GM21529 (cell line): ENCODE results near the gene TCERG1L.
"Not testable (repeated sequence)": the region's sequence is repeated elsewhere in the genome, so short reads cannot be mapped to it uniquely, and the experiment has no call there.

Source experiments
- ATAC-seq: cut with Tn5 transposase; IDR thresholded peaks from one replicate; pipeline ENCODE4 v1.9.1; 2021; ENCODE audit not compliant: unreplicated experiment

TCERG1L gene

GRCh38 chr10:131311661-131312477, at the start of gene TCERG1L:
TCERG1L (minus strand) TSS chr10:131311721; CDS start chr10:131311635, 86 bp downstream.
- peak; percentile 53 for ATAC-seq

- no peak for ATAC-seq
Measured at GRCh38 chr10:131358741-131359442, 47.4 kb upstream of the TCERG1L start.

DNA sequence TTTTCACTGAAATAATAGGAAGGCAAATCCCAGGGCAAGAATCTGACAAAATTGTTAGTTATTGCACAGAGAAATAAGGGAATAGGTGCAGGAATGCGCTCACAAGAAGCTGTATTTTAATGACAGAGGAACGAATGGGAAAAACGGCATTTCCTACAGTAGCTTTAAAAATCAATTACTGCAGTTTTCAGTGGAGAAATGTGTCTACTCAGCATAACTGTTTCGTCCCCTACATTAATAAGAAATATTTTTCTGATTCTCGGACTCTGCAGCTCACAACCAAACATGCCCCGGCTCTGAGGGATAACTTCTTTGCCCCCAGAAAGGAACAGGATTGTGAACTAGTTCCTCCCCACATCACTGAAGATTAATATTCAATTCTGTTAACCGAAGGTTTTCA, 44.9 kb upstream of the TCERG1L start:
- no peak for ATAC-seq

GRCh38 chr10:131355881-131356280, 44.4 kb upstream of the TCERG1L start:
- no peak for ATAC-seq

- ATAC-seq: no peak
Measured at GRCh38 chr10:131355056-131355455, 43.5 kb upstream of the TCERG1L start.

- ATAC-seq: no peak
Measured at GRCh38 chr10:131354380-131354779, 42.9 kb upstream of the TCERG1L start.

GRCh38 chr10:131352765-131353290, 41.3 kb upstream of the TCERG1L start:
- ATAC-seq: no peak

GRCh38 chr10:131350660-131351059, 39.1 kb upstream of the TCERG1L start:
- ATAC-seq: no peak

- no peak for ATAC-seq
Measured at GRCh38 chr10:131350245-131350644, 38.7 kb upstream of the TCERG1L start.

- ATAC-seq: no peak
Measured at GRCh38 chr10:131346456-131346855, 34.9 kb upstream of the TCERG1L start.

DNA sequence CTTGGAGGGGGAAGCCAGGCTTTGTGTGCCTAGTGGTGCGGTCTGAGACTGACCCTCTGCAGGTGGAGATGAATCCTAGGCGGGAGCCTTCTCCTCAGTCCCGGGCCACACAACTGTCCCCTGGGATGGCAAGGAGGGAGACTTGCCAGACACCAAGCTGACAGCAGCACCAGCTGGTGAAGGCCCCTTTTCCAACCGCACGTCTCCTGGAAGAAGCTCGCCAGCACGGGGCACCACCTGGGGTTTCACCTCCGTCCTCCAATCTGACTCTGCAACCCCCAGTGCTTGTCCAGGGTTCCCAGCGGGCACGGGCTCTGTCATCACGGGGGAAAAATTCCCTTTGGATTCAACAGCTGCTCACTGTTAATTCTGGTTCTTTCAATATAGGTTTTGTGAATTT, 34.2 kb upstream of the TCERG1L start:
- ATAC-seq: no peak

DNA sequence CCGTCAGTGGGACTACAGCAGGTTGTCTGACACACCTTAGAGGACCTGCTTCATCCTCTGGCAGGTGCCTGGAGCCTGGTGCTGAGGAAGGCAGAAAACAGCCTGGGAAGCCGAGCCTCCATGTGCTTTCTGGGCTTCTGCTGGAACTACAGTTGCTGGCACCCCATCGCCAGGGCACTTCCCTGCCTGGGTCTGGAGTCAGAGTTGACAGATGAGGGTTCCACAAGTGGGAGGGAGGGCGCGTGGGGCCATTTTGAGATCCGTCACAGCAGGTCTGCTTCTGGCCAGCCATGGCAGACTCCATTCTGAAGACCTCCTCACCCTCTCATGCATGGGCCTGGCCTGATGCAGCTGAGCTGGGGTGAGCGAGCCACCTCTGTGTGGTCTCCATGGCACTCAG, 33.2 kb upstream of the TCERG1L start:
- ATAC-seq: no peak

DNA sequence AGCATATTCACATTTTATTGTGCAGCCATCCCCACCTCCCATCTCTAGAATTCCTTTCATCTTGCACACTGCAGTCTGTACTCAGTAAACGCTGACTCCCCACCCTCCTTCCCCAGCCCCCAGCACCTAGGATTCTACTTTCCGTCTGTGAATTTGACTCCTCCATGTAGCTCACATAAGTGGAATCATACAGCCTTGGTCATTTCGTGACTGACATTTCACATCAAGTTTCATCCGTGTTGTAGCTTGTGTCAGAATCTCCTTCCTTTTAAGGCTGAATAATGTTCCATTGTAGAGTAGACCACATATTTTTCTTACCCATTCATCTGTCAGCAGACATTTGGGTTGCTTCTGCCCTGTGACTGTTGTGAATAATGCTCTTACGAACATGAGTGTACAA, 26.2 kb upstream of the TCERG1L start:
- ATAC-seq: no peak

- no peak for ATAC-seq
Measured at GRCh38 chr10:131332821-131333220, 21.3 kb upstream of the TCERG1L start.

GRCh38 chr10:131323880-131324279, 12.4 kb upstream of the TCERG1L start:
- no peak for ATAC-seq

DNA sequence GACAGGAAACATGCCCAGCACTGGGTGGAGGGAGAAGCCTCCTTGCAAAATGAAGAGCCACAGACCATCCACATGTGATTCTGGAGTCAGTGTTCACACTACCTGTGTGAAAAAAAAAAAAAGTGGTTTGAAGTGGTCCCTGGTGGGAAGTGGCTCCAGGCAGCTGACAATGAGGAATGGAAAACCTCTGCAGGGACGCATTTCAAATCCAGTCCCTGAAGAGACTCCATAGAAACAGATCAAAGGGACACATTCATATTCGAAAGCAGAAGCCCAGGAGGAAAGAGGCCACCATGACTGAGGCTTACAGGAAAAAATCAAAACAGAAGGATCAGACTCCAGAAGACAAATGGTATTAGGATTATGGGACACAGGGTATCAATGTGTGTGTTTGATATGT, 11.5 kb upstream of the TCERG1L start:
- ATAC-seq: no peak

GRCh38 chr10:131322575-131322974, 11.1 kb upstream of the TCERG1L start:
- not testable (repeated sequence) for ATAC-seq

DNA sequence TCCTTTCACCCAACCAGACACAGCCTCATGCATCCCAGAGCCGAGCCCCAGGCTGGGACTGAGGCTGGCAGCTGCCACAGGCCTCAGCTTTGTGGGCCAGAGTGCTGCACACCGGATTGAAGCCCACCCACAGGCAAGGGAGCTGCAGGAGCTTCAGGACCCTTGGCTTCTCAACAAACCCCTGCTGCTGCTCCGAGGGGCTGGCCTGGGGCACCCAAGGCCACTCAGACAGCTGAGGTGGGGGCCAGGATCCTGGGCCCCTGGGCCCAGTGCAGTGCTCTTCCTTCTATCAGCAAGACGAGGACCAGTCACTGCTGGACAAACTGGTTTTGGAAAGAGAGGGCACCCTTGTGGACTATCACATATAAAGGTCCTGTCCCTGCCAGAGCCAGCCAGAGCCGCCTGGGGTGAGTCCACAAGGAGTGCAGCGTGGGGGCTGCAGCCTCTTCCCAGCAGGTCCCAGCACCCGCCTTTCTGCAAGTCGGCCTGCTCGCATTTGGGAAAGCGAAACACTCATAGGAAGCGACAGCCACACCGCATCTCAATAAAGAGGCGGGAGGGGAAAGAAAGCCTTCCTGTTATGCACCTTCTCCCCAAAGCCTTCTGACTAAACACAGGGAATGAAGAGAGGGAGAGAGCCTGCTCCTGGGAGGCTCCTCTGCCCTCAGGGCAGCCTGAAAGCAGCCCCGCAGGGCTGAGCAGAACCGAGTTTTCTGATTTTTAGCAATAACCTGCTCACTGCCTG, 9.5 kb upstream of the TCERG1L start:
- no peak for ATAC-seq

DNA sequence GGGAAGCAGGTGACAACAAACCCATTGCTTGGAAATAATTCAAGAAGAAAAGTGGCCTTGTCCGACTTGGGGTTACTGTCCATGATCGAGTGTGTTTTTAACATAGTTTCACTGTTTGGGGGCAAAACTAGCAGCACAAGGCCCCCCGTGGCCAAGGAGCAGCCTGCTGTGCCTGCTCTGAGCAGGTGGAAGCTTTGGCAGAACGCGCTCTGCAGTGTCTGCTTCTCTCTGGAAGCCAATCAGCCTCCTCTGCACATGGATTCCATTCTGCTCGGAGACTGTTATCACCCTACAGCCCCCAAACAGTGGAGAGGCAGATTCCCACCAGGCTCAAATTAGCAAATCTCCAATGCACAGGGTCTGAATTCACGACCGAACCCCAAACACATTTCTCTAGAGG, 7.3 kb upstream of the TCERG1L start:
- ATAC-seq: no peak

DNA sequence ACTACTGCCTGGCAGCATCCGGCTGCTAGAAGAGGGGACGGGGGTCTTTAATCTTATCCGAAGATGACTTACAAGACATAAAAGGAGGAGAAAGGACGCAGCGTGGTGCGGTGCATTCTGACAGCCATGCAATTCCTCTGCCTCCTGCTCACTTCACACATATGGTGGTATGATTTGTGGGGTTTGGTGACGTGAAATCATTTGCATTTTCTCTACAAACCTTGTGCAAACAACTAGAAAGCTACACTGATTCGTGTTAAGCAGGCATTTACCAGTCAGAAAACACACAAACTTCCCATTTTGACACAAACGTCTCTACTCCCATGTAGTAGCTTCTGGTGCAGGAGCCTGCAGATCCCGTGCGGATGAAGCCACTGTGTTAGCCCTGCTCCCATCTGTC, 6.8 kb upstream of the TCERG1L start:
- no peak for ATAC-seq

DNA sequence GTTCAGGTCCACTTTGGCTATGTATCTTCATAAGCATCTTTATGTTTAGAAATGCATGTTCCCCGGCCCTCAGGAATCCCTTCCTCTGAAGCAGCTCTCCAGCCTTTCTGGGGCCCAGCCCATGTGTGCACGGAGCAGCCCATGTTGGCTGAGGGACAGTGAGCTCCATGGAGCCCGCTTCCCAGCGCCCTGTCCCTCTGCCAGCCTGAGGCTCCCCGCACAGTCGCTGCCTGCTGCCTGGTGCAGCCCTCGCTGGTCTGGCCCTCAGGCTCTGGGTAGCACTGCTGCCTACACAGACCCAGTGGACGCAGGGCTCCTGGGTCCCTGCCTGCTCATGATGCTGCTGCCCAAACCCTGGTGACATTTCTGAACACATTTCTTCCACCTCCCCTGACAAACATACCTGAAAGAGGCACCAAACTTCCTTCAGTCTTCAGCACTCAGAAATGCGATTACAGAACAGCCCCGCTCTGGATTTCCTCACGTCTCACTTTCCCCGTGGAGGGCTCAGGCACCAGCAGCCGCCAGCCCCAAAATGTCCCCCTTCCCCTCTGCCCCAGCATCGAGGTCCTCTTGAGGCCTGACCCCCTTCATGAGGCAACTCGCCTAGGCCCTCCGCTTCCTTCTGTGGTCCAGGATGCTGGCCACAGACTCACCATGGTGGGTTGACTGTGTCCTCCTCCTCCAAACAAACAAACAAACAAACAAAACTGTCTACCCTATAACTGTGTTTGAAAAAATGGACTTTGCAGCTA, 5.0 kb upstream of the TCERG1L start:
- ATAC-seq: no peak
